OCI-LY1 (cell line): ENCODE data around the gene IBA57.

Experiments
- H2AFZ ChIP-seq: fragments of 200-600 bp; sonication (generic), shearing (Covaris generic); 2 replicates; pipeline ENCODE4 v1.6.0; 2014; ENCODE audit warnings: antibody characterized with exemption, mild to moderate bottlenecking, low read length
- H3F3A ChIP-seq: fragments of 200-600 bp; sonication (generic), shearing (Covaris generic); 2 replicates; pipeline ENCODE4 v1.6.0; 2014; ENCODE audit warnings: mild to moderate bottlenecking, antibody characterized with exemption, low read length, moderate library complexity; ENCODE audit not compliant: insufficient read depth
- H3K27ac ChIP-seq: fragments of 200-600 bp; sonication (generic); 2 replicates; pipeline ENCODE4 v1.5.1; 2014; ENCODE audit warnings: low read length, mixed run types, mild to moderate bottlenecking, low read depth; ENCODE audit not compliant: poor library complexity, severe bottlenecking
- H3K27me3 ChIP-seq: fragments of 200-600 bp; sonication (generic); 2 replicates; pipeline ENCODE4 v1.6.0; 2014; ENCODE audit warnings: antibody characterized with exemption, mild to moderate bottlenecking, low read length, moderate library complexity; ENCODE audit not compliant: insufficient read depth
- H3K36me3 ChIP-seq: fragments of 200-600 bp; sonication (generic); 2 replicates; pipeline ENCODE4 v1.6.1; 2014; ENCODE audit warnings: mild to moderate bottlenecking, antibody characterized with exemption, low read length, moderate library complexity, mixed read lengths; ENCODE audit not compliant: insufficient read depth
- H3K4me1 ChIP-seq: fragments of 200-600 bp; sonication (generic); 2 replicates; pipeline ENCODE4 v1.5.1; 2014; ENCODE audit warnings: mild to moderate bottlenecking, low read length, moderate library complexity; ENCODE audit not compliant: insufficient read depth, severe bottlenecking
- H3K4me2 ChIP-seq: fragments of 200-600 bp; sonication (generic), shearing (Covaris generic); 2 replicates; pipeline ENCODE4 v1.6.1; 2014; ENCODE audit warnings: low read length
- H3K4me3 ChIP-seq: fragments of 200-600 bp; sonication (generic); 2 replicates; pipeline ENCODE4 v1.5.1; 2014; ENCODE audit warnings: low read length, low read depth, mild to moderate bottlenecking, mixed read lengths; ENCODE audit not compliant: poor library complexity, severe bottlenecking
- H3K79me2 ChIP-seq: fragments of 200-600 bp; shearing (Covaris generic); 2 replicates; pipeline ENCODE4 v1.6.1; 2016; ENCODE audit warnings: mixed run types, low read length, mixed read lengths; ENCODE audit not compliant: insufficient read depth
- H3K9ac ChIP-seq: fragments of 200-600 bp; sonication (generic), shearing (Covaris generic); 2 replicates; pipeline ENCODE4 v1.6.1; 2014; ENCODE audit warnings: mild to moderate bottlenecking, low read length, mixed read lengths
- H3K9me2 ChIP-seq: fragments of 200-600 bp; sonication (generic), shearing (Covaris generic); 2 replicates; pipeline ENCODE4 v1.6.1; 2014; ENCODE audit warnings: low read depth, mild to moderate bottlenecking, low read length, mixed read lengths
- H3K9me3 ChIP-seq: fragments of 200-600 bp; shearing (Covaris generic); 2 replicates; pipeline ENCODE4 v1.6.1; 2014; ENCODE audit warnings: low read length, mixed read lengths
- H4K20me1 ChIP-seq: fragments of 200-600 bp; sonication (generic), shearing (Covaris generic); 2 replicates; pipeline ENCODE4 v1.6.0; 2016; ENCODE audit warnings: mild to moderate bottlenecking, low read length; ENCODE audit not compliant: insufficient read depth
- CTCF ChIP-seq: fragments of 200-600 bp; sonication (generic), shearing (Covaris generic); IDR thresholded peaks from 2 replicates; pipeline ENCODE4 v1.5.1; 2017; ENCODE audit warnings: mild to moderate bottlenecking, antibody characterized with exemption, low read length, moderate library complexity, mixed read lengths
- EZH2 ChIP-seq: fragments of 200-600 bp; sonication (generic), shearing (Covaris generic); IDR thresholded peaks from 2 replicates; pipeline ENCODE4 v1.8.0; 2017; ENCODE audit warnings: borderline replicate concordance, mixed run types, mild to moderate bottlenecking, antibody characterized with exemption, low read length, moderate library complexity, mixed read lengths

Gene IBA57

GRCh38 chr1:228154670-228155571, 10.7 kb upstream of the IBA57 start:
- no peak overlapping the region for H3K4me3 ChIP-seq
- H3K27ac ChIP-seq, result no peak overlapping the region
- H3K4me2 ChIP-seq, result no peak overlapping the region

GRCh38 chr1:228155596-228156514, 9.7 kb upstream of the IBA57 start:
- H3K4me1 ChIP-seq, result no peaks in the 10 kb centered on the region
- H3K9ac ChIP-seq, result no peak overlapping the region
- no peaks in the 10 kb centered on the region for H3K27me3 ChIP-seq
- no peak overlapping the region for H3K4me3 ChIP-seq
- no peaks in the 10 kb centered on the region for H3K9me3 ChIP-seq
- H4K20me1 ChIP-seq, result no peaks in the 10 kb centered on the region
- H3K27ac ChIP-seq, result no peak overlapping the region
- no peak overlapping the region for H3K4me2 ChIP-seq
- no peak overlapping the region for H2AFZ ChIP-seq
- no peaks in the 10 kb centered on the region for H3K36me3 ChIP-seq
- H3K79me2 ChIP-seq, result no peaks in the 10 kb centered on the region
- H3F3A ChIP-seq, result no peaks in the 10 kb centered on the region
- TF ChIP-seq CTCF (no peak), EZH2 (no peak)
- no peaks in the 10 kb centered on the region for H3K9me2 ChIP-seq

More at GRCh38 chr1:228154670-228155571, 10.7 kb upstream of the IBA57 start:
- Histone ChIP-seq H3K4me1 (no peaks in the 10 kb centered on the region), H4K20me1 (no peaks in the 10 kb centered on the region), H3K9me2 (no peaks in the 10 kb centered on the region), H3F3A (no peaks in the 10 kb centered on the region), H3K79me2 (no peaks in the 10 kb centered on the region), H3K27me3 (no peaks in the 10 kb centered on the region), H3K9me3 (no peaks in the 10 kb centered on the region), H3K9ac (no peak overlapping the region), H2AFZ (no peak overlapping the region), H3K36me3 (no peaks in the 10 kb centered on the region)
- TF ChIP-seq EZH2, result no peak
- TF ChIP-seq CTCF, result no peak

GRCh38 chr1:228156515-228156881, 9.1 kb upstream of the IBA57 start:
- no peak overlapping the region for H3K4me3 ChIP-seq
- no peaks in the 10 kb centered on the region for H3K9me2 ChIP-seq
- no peaks in the 10 kb centered on the region for H3K27me3 ChIP-seq
- no peaks in the 10 kb centered on the region for H3K79me2 ChIP-seq
- H3F3A ChIP-seq, result no peaks in the 10 kb centered on the region
- TF ChIP-seq EZH2 (no peak), CTCF (no peak)
- no peaks in the 10 kb centered on the region for H4K20me1 ChIP-seq
- H3K4me1 ChIP-seq, result no peaks in the 10 kb centered on the region
- no peak overlapping the region for H2AFZ ChIP-seq
- no peak overlapping the region for H3K27ac ChIP-seq
- no peaks in the 10 kb centered on the region for H3K36me3 ChIP-seq
- no peaks in the 10 kb centered on the region for H3K9me3 ChIP-seq
- no peak overlapping the region for H3K9ac ChIP-seq
- no peak overlapping the region for H3K4me2 ChIP-seq
